Astrocyte (in vitro differentiated cells and primary cell): ENCODE results near the gene ANO6.

Source experiments
- CTCF ChIP-seq: IDR thresholded peaks from 2 replicates; pipeline ENCODE4 v1.5.1; 2011; ENCODE audit warnings: low read depth, mild to moderate bottlenecking, inconsistent platforms, low read length, moderate library complexity; ENCODE audit not compliant: insufficient read depth
- EZH2 ChIP-seq: IDR thresholded peaks from 2 replicates; pipeline ENCODE4 v1.6.1; 2012; ENCODE audit warnings: mild to moderate bottlenecking, low read length, inconsistent platforms; ENCODE audit not compliant: insufficient read depth

- TF ChIP-seq CTCF (no peak), EZH2 (no peak)
Observed at GRCh38 chr12:45217846-45218245, 2.0 kb downstream of the ANO6 start.
